WERI-Rb-1 (cell line): ENCODE data around the gene GBX1.
A peak's percentile ranks its signal among the peaks of the same experiment; 100 is the strongest.

Experiments
- DNase-seq: peaks from one replicate; pipeline ENCODE4 v3.0.0-alpha.2; 2020
- H3K27ac ChIP-seq: fragments of 250-450 bp; sonication (Bioruptor Pico); 2 replicates; pipeline ENCODE4 v1.5.1; 2020; ENCODE audit warnings: mild to moderate bottlenecking, moderate library complexity
- H3K27me3 ChIP-seq: fragments of 250-450 bp; sonication (Bioruptor Pico); 2 replicates; pipeline ENCODE4 v1.5.1; 2021; ENCODE audit warnings: mild to moderate bottlenecking, low read depth, moderate library complexity; ENCODE audit not compliant: insufficient read depth, severe bottlenecking
- H3K36me3 ChIP-seq: fragments of 250-450 bp; sonication (Bioruptor Pico); 2 replicates; pipeline ENCODE4 v1.5.1; 2020; ENCODE audit warnings: mild to moderate bottlenecking, moderate library complexity
- H3K4me3 ChIP-seq: 2 replicates; pipeline ENCODE4 v1.5.1; 2011; ENCODE audit warnings: low read depth, mild to moderate bottlenecking, control low read depth, low read length
- H3K9me3 ChIP-seq: fragments of 250-450 bp; sonication (Bioruptor Pico); 2 replicates; pipeline ENCODE4 v1.5.1; 2021; ENCODE audit warnings: mild to moderate bottlenecking, moderate library complexity; ENCODE audit not compliant: severe bottlenecking
- TF ChIP-seq, protein P1 (sequence below): IDR thresholded peaks from 2 replicates; pipeline ENCODE4 v1.5.1; 2011; ENCODE audit warnings: low read depth, mild to moderate bottlenecking, control low read depth, inconsistent platforms, low read length

GBX1 gene

DNA sequence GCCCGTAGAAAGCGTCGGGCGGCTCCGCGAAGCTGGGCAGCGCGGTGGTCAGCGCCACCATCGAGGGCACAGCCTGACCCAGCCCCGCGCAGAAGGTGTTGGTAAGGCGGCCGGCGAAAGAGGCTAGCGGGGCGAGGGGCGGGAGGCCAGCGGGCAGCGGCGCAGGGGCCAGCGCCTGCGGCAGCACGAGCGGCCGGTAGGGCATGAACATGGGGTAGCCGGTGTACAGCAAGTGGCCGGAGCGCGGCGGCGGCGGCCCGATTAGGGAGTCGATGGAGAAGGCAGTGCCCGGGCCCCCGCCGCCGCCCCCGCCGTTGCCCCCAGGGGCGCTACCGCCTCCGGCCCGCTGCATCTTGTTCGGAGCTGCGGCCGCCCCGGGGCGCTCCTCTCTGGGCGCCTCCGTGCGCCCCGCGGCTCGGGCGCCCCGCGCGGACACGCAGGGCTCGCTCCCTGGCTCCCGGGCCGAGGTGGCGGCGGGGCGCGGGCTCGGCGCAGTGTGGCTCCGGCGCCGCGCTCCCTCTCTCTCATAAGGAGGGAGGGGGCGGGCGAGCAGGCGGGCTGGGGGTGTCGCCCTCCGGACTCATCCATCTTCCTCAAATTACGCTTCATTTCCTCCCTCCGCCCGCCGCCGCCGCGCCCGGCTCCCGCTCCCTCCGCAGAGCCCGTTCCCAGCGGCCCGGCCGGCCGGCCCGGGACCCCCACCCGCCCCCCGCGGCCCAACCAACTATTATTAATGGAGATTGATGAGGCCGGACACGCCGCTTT lies at the start of gene GBX1:
Gene GBX1 (minus strand): TSS at position 498 of the 765 bp plus-strand sequence. CDS start 146 bp downstream, at position 352.
- Histone ChIP-seq H3K4me3 (peak within 1 kb of the TSS; percentile 58), H3K27me3 (peaks cover 42% of the 10 kb centered on the region), H3K9me3 (no peaks in the 10 kb centered on the region), H3K36me3 (no peaks in the 10 kb centered on the region), H3K27ac (no peak within 1 kb of the TSS)
- DNase-seq = peak; percentile 35
- TF ChIP-seq, protein P1, sequence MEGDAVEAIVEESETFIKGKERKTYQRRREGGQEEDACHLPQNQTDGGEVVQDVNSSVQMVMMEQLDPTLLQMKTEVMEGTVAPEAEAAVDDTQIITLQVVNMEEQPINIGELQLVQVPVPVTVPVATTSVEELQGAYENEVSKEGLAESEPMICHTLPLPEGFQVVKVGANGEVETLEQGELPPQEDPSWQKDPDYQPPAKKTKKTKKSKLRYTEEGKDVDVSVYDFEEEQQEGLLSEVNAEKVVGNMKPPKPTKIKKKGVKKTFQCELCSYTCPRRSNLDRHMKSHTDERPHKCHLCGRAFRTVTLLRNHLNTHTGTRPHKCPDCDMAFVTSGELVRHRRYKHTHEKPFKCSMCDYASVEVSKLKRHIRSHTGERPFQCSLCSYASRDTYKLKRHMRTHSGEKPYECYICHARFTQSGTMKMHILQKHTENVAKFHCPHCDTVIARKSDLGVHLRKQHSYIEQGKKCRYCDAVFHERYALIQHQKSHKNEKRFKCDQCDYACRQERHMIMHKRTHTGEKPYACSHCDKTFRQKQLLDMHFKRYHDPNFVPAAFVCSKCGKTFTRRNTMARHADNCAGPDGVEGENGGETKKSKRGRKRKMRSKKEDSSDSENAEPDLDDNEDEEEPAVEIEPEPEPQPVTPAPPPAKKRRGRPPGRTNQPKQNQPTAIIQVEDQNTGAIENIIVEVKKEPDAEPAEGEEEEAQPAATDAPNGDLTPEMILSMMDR = peak; percentile 19; the same call in 1 of the 2 replicates

- Histone ChIP-seq H3K27ac (no peak overlapping the region), H3K4me3 (no peak overlapping the region), H3K27me3 (no peaks in the 10 kb centered on the region), H3K36me3 (peaks cover 75% of the 10 kb centered on the region), H3K9me3 (no peaks in the 10 kb centered on the region)
- DNase-seq = no peak
- TF ChIP-seq, protein P1 = no peak
Observed at GRCh38 chr7:151215396-151215795, 47.9 kb upstream of the GBX1 start.

- H3K36me3 ChIP-seq = peaks cover 63% of the 10 kb centered on the region
- no peaks in the 10 kb centered on the region for H3K9me3 ChIP-seq
- no peaks in the 10 kb centered on the region for H3K27me3 ChIP-seq
- no peak overlapping the region for H3K27ac ChIP-seq
- no peak for DNase-seq
- TF ChIP-seq, protein P1 = no peak
- H3K4me3 ChIP-seq = no peak overlapping the region
Observed at GRCh38 chr7:151213826-151214225, 46.3 kb upstream of the GBX1 start.

DNA sequence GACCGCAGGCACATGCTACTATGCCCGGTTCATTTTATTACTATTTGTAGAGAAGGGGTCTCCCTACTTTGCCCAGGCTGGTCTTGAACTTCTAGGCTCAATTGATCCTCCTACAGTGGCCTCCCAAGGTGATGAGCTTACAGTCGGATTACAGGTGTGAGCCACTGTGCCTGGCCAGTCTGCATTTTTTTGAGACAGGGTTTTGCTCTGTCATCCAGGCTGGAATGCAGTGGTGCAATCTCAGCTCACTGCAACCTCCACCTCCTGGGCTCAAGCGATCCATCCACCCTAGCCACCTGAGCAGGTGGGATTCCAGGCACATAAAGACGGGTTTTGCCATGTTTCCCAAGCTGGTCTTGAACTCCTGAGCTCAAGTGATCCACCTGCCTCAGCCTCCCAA lies 45.1 kb upstream of the GBX1 start:
- TF ChIP-seq, protein P1 = no peak
- Histone ChIP-seq H3K27ac (peak overlapping the region; percentile 70; the same call in 1 of the 2 replicates), H3K36me3 (peaks cover 51% of the 10 kb centered on the region), H3K9me3 (no peaks in the 10 kb centered on the region), H3K4me3 (no peak overlapping the region), H3K27me3 (no peaks in the 10 kb centered on the region)
- DNase-seq = no peak

GRCh38 chr7:151211155-151211772 lies 43.8 kb upstream of the GBX1 start:
- no peak overlapping the region for H3K4me3 ChIP-seq
- no peak for DNase-seq
- H3K27me3 ChIP-seq = no peaks in the 10 kb centered on the region
- no peaks in the 10 kb centered on the region for H3K9me3 ChIP-seq
- peak overlapping the region; percentile 70 for H3K27ac ChIP-seq
- TF ChIP-seq, protein P1 = 0 out of 2 replicates have a peak, but pooled peaks have one; percentile 10
- H3K36me3 ChIP-seq = peaks cover 39% of the 10 kb centered on the region
